NB4 (cell line): ENCODE measurements around the gene TEX13C.

Source experiments
- CTCF ChIP-seq: IDR thresholded peaks from one replicate; pipeline ENCODE4 v1.5.1; 2012; ENCODE audit warnings: low read depth, low read length
- MAX ChIP-seq: IDR thresholded peaks from 2 replicates; pipeline ENCODE4 v1.6.1; 2011; ENCODE audit warnings: low read depth, low read length
- MYC ChIP-seq: IDR thresholded peaks from 2 replicates; pipeline ENCODE4 v1.6.1; 2011; ENCODE audit warnings: low read depth, low read length
- POLR2A ChIP-seq: IDR thresholded peaks from 2 replicates; pipeline ENCODE4 v1.6.1; 2011; ENCODE audit warnings: mild to moderate bottlenecking; ENCODE audit not compliant: insufficient read length; ENCODE audit errors: extremely low read depth

- TF ChIP-seq MAX = no peak
- no peak for TF ChIP-seq POLR2A
- no peak for TF ChIP-seq CTCF
- no peak for TF ChIP-seq MYC
Observed at GRCh38 chrX:125340490-125340889, 20.8 kb downstream of the TEX13C start.
